HG02938 (cell line): ENCODE results near the gene C21orf58.
"Not testable (repeated sequence)": the region's sequence is repeated elsewhere in the genome, so short reads cannot be mapped to it uniquely, and the experiment has no call there.

Source experiments
- ATAC-seq: cut with Tn5 transposase; IDR thresholded peaks from one replicate; pipeline ENCODE4 v1.9.1; 2021; ENCODE audit warnings: mild to moderate bottlenecking, moderate library complexity; ENCODE audit not compliant: unreplicated experiment

The C21orf58 gene

GRCh38 chr21:46325073-46325912 lies 1.6 kb upstream of the C21orf58 start:
- no peak for ATAC-seq

DNA sequence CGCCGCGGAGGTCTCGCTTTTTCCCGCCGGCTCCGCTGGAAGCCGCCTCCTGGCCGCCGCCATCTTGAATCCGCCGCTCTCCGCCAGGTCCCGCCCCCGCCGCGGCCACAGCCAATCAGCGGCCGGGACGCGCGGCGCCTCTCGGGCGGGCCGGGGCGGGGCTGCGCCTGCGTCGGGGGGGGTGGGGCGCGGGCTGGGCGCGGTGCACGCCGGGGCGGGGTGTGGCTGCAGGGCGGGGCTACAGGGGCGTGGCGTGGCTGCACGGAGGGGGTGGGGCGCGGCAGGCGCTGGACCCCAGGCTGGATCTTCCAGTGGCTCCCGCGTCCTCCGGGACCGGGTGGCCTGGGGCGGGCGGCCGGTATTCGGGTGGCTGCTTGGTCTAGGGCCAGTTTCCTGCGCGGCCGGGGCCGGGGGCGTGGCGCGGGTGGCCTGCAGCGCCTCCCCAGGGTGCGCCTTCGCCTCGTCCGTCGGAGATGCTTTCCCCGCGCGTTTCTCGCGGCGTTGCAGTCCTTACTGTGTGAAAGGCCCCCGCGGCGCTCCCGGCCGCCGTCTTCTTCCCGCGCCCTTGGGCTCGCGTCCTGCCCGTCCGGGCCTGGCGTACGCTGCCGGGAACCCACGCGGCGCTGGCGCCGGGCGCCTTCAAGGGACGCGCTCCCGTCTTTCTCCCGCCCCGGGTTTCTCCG lies 861 bp upstream of the C21orf58 start:
- ATAC-seq = peak; percentile 51

- no peak for ATAC-seq
Measured at GRCh38 chr21:46323227-46323709, 402 bp downstream of the C21orf58 start.

GRCh38 chr21:46322351-46323226 lies 1.1 kb downstream of the C21orf58 start:
- no peak for ATAC-seq

DNA sequence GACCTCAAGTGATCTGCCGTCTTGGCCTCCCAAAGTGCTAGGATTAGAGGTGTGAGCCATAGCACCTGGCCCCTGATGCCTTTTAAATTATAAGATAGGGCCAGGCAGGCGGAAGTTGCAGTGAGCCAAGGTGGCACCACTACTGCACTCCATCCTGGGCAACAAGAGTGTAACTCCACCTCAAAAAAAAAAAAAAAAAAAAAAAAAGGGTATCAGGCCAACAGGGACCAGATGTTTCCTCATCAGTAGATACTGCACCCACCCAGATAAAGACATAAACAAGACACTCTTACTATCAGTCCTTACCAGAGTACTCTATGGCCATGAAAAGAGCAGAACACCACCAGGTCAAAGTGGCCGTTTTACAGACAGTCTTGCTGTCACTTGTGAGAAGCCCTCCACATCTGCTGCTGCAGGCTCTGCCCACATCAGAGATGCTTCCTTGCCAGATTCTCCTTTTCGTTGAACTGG lies 3.3 kb downstream of the C21orf58 start:
- no peak for ATAC-seq

- ATAC-seq = no peak
Measured at GRCh38 chr21:46319186-46319585, 4.5 kb downstream of the C21orf58 start.

DNA sequence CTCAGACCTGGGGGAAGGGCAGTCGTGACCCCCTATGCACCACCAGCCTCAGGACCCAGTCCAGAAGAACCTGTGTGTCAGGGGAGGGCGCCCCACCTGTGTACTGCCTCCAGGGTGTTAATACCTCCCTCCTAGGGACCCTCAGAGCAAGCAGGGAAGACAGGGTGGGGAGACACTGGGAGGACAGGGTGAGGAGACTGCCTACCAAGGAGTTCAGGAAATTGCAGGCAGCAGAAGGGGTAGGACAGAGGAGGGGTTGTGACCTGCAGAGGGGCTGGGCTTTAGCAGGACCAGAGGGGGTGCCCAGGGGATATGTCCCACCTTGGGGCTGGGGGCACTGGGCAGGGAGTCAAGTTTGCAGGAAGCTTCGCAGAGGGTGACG lies 5.2 kb downstream of the C21orf58 start:
- ATAC-seq = no peak

DNA sequence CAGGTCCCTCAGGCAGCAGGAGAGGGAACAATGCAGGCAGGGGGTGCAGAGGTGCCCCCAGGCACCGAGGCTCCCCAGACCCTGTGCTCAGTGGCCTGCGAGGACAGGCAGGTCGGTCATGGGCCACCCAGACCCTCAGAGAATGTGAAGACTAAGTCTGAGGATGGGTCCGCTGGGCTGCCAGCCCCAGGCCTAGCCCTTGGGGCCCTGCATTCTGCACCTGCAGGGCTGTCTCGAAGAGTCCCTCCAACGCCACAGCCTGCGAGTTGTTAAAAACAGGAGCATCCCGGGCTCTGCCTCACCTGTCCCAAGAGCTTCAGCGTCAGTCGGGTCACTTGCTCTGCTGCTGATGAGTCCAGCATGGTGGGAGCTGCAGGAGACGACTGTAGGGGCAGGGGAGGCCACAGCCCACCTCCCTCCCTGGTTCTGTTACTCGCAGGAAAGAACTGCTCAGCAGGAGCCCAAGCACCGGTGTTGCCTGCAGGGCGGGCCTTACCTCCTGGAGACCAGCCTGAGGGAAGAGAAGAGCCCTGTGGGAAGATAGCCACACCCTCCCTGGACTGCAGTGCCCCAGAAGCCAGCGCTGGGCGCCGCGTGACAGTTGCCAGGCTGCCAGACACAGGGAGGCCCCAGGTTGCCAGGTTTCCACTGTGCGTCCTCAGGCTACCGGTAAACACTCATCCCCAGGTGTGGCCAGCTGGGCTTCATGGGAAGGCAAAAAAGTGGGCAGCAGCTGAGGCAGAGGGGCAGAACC lies 5.8 kb downstream of the C21orf58 start:
- no peak for ATAC-seq

- no peak for ATAC-seq
Measured at GRCh38 chr21:46316708-46317324, 6.9 kb downstream of the C21orf58 start.

GRCh38 chr21:46314441-46315020 lies 9.1 kb downstream of the C21orf58 start:
- no peak for ATAC-seq

DNA sequence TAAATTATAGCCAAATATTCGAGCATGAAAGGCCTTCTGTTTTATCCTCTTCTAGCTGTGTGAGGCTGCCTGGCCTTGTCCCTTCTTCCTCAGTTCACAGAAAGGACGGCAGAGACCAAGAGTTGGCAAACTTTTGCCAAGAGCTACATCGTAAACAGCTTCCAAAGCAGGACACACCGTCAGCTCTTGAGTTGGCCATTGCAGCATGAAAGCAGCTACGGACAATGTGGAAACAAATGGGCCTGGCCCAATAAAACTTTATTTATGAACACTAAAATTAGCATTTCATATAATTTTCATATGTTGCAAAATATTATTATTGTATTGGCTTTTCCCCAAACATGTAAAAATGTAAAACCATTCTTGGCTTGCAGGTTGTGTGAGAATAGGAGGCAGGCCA lies 10.7 kb downstream of the C21orf58 start:
- no peak for ATAC-seq

GRCh38 chr21:46311568-46311967 lies 12.1 kb downstream of the C21orf58 start:
- no peak for ATAC-seq

DNA sequence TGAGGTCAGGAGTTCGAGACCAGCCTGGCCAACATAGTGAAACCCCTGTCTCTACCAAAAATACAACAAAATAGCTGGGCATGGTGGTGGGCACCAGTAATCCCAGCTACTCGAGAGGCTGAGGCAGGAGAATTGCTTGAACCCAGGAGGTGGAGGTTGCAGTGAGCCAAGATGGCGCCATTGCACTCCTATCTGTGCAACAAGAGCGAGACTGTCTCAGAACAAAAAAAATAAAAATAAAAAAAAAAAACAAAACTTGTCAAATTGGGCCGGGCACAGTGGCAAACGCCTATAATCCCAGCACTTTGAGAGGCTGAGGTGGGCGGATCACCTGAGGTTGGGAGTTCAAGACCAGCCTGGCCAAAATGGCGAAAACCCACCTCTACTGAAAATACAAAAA lies 13.4 kb downstream of the C21orf58 start:
- ATAC-seq = not testable (repeated sequence)

GRCh38 chr21:46308431-46308830 lies 15.2 kb downstream of the C21orf58 start:
- no peak for ATAC-seq

DNA sequence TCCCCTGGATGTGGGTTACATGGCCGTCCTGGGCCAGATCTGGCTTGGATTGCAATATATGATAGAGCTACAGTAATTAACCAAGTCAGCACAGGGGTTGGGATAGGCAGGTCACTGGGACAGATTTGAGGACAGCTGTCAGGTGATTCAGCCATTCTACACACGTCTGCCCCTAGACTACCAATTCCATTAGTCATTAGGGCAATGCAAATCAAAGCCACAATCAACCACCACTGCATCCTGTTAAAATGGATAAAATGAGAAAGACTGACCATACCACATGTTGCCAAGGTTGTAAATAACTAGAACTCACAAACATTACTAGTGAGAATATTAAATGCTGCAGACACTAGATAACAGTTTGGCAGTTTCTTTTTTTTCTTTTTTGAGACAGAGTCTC lies 16.0 kb downstream of the C21orf58 start:
- no peak for ATAC-seq

DNA sequence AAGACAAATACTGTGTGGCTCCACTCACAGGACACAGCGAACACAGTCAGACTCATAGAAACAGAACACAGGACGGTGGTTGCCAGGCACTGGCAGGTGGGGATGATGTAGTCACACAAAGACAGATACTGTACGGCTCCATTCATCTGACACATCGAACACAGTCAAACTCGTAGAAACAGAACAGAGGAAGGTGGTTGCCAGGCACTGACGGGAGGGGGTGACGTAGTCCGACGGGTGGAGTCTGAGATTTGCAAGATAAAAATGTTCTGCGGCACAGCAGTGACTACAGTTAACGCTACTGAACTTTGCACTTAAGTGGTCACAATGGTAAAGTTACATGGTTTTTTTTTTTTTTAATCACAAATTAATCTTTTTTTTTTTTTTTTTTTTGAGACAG lies 18.7 kb downstream of the C21orf58 start:
- no peak for ATAC-seq

GRCh38 chr21:46304437-46304836 lies 19.2 kb downstream of the C21orf58 start:
- no peak for ATAC-seq

DNA sequence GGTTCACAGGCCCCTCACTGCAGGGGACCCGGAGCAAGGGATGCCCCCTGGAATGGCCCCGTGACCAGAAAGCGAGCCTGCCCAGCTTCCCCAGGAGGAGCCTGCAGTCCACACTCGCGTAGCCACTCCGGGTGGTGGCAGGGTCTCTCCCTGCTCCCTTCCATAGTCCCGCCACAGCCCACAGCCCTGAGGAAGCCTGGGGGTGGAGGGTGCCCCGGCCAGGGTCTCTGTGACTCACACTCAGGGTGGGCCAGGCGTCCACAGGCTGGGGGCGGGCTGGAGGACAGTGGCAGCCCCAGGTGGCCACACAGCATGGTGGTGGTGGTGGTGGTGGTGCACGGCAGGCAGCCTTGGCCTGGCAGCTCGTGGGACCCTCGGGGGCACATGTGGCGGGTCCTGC lies 21.9 kb downstream of the C21orf58 start:
- no peak for ATAC-seq

- no peak for ATAC-seq
Measured at GRCh38 chr21:46299167-46299566, 24.5 kb downstream of the C21orf58 start.
